HT-29 (cell line): Measurements from ENCODE around the gene SPNS1. TPM values are rescaled to one million over a fixed set of nuclear protein-coding genes. Genes with fewer than 3 reads are reported as not detected.
A peak's percentile ranks its signal among the peaks of the same experiment; 100 is the strongest.
"Not testable (repeated sequence)": the region's sequence is repeated elsewhere in the genome, so short reads cannot be mapped to it uniquely, and the experiment has no call there.

Source experiments
- DNase-seq: peaks from one replicate; pipeline ENCODE4 v3.0.0-alpha.2; 2015; ENCODE audit warnings: low spot score
- total RNA-seq: library from RNA; depleted of rRNA; stranded (reverse); fragments of >200 nt; shearing (Covaris generic); gene quantifications from 2 replicates; pipeline ENCODE4 v1.2.3, GENCODE V29; 2014; rRNA removed

The SPNS1 gene
- total RNA-seq = 79.6 and 88.8 TPM in 2 replicates

- peak; percentile 93 for DNase-seq
Observed at GRCh38 chr16:28974437-28975157, at the start of gene SPNS1. SPNS1 (plus strand) TSS chr16:28974778; CDS start chr16:28975152, 374 bp downstream.

GRCh38 chr16:28925386-28926228, 49.0 kb upstream of the SPNS1 start:
- DNase-seq = no peak

GRCh38 chr16:28926284-28926683, 48.3 kb upstream of the SPNS1 start:
- DNase-seq = not testable (repeated sequence)

- DNase-seq = no peak
Observed at GRCh38 chr16:28927815-28928214, 46.8 kb upstream of the SPNS1 start.

- DNase-seq = no peak
Observed at GRCh38 chr16:28930203-28930602, 44.4 kb upstream of the SPNS1 start.

GRCh38 chr16:28930652-28931051, 43.9 kb upstream of the SPNS1 start:
- DNase-seq = no peak

GRCh38 chr16:28931801-28932225, 42.8 kb upstream of the SPNS1 start, which contains the start of gene CD19:
CD19 (plus strand) TSS chr16:28931971; CDS start chr16:28932001, 30 bp downstream.
- DNase-seq = no peak

- DNase-seq = no peak
Observed at GRCh38 chr16:28932339-28933141, 42.0 kb upstream of the SPNS1 start.

GRCh38 chr16:28933171-28933570, 41.4 kb upstream of the SPNS1 start:
- no peak for DNase-seq

- no peak for DNase-seq
Observed at GRCh38 chr16:28935346-28935745, 39.2 kb upstream of the SPNS1 start.

GRCh38 chr16:28935924-28936783, 38.4 kb upstream of the SPNS1 start:
- DNase-seq = peak; percentile 96

- no peak for DNase-seq
Observed at GRCh38 chr16:28936784-28937155, 37.8 kb upstream of the SPNS1 start.

GRCh38 chr16:28937222-28937876, 37.2 kb upstream of the SPNS1 start:
- DNase-seq = no peak

- DNase-seq = no peak
Observed at GRCh38 chr16:28938721-28939120, 35.9 kb upstream of the SPNS1 start.

- not testable (repeated sequence) for DNase-seq
Observed at GRCh38 chr16:28939825-28940224, 34.8 kb upstream of the SPNS1 start.

- no peak for DNase-seq
Observed at GRCh38 chr16:28943281-28943680, 31.3 kb upstream of the SPNS1 start.

GRCh38 chr16:28946681-28947080, 27.9 kb upstream of the SPNS1 start:
- DNase-seq = no peak

- peak; percentile 99 for DNase-seq
Observed at GRCh38 chr16:28950648-28951409, 23.7 kb upstream of the SPNS1 start, which contains the start of gene NFATC2IP. NFATC2IP (plus strand) TSS chr16:28950937; CDS start chr16:28951012, 75 bp downstream.

GRCh38 chr16:28951410-28951943, 23.1 kb upstream of the SPNS1 start:
- DNase-seq = peak; percentile 20
